Esophagus squamous epithelium (tissue), 5 donors: ENCODE results near the gene WRAP73. TPM values are rescaled to one million over a fixed set of nuclear protein-coding genes. Genes with fewer than 3 reads are reported as not detected.

Experiments
- DNase-seq: peaks from one replicate; lab custom pipeline; 2025; lab: John Stamatoyannopoulos, UW
- H3K27ac ChIP-seq, 4 donors: fragments of 200-600 bp; sonication (generic); one replicate each; pipeline ENCODE4 v1.5.1; 2016 to 2019; ENCODE audit warnings: mild to moderate bottlenecking in 1 of 4
- H3K27me3 ChIP-seq, 4 donors: fragments of 200-600 bp; sonication (generic); 1 replicate in 3 of 4; 2 replicates in 1 of 4; pipeline versions ENCODE4 v1.5.1 to v1.6.0; 2017 to 2021; ENCODE audit warnings: antibody characterized with exemption in 1 of 4
- H3K36me3 ChIP-seq, 3 donors: fragments of 200-600 bp; sonication (generic); one replicate each; pipeline ENCODE4 v1.5.1; 2016 to 2019
- H3K4me1 ChIP-seq, 3 donors: fragments of 200-600 bp; sonication (generic); one replicate each; pipeline ENCODE4 v1.5.1; 2017 to 2019
- H3K4me3 ChIP-seq, 4 donors: fragments of 200-600 bp; sonication (generic); 1 replicate in 3 of 4; 2 replicates in 1 of 4; pipeline ENCODE4 v1.5.1; 2016 to 2019; ENCODE audit warnings: mild to moderate bottlenecking in 2 of 4, moderate library complexity in 1 of 4
- H3K9me3 ChIP-seq, 3 donors: fragments of 200-600 bp; sonication (generic); one replicate each; pipeline ENCODE4 v1.5.1; 2016 to 2019
- CTCF ChIP-seq, 6 experiments: fragments of 450-650 bp in 4 of 6; fragments of 200-600 bp in 2 of 6; sonication (generic) in 2 of 6; IDR thresholded peaks; one replicate each; pipeline ENCODE4 v1.5.1; 2016 to 2019; ENCODE audit warnings: antibody characterized with exemption in 6 of 6, mild to moderate bottlenecking in 4 of 6, moderate library complexity in 4 of 6
- POLR2A ChIP-seq, 4 donors: fragments of 450-650 bp; IDR thresholded peaks; one replicate each; pipeline ENCODE4 v1.6.1; 2017; ENCODE audit warnings: antibody characterized with exemption in 4 of 4, mild to moderate bottlenecking in 4 of 4, moderate library complexity in 3 of 4
- WGBS, 2 donors: methylation state at CpG; one replicate each; pipeline ENCODE4 v1.1.5; 2018; 5-methylcytosine and 5-hydroxymethylcytosine counted together
- intact Hi-C: fragments of 100-400 bp; cut with DNase I; formaldehyde crosslinking; loops from one replicate; pipeline ENCODE4 v1.15.0; 2022
- total RNA-seq, 4 donors: library from RNA; depleted of rRNA; stranded (reverse); fragments of >200 nt; gene quantifications; one replicate each; pipeline ENCODE4 v1.1.0, GENCODE V29; 2016
- donor health status: DM: yes; HTN: yes; CAD: no.

Gene WRAP73
- total RNA-seq, 4 donors from 2014 or later, result 7.6 to 17.2 (median 11.8) TPM

GRCh38 chr1:3645247-3645646 is 4.7 kb downstream of the WRAP73 start:
- H3K27me3 ChIP-seq, result peaks cover 0 to 3% (median under 1%) of the 10 kb centered on the region in 4 donors
- 97 to 98% methylated on average over 17 to 27 of the region's 43 CpGs for WGBS, 2 donors
- intact Hi-C loops, result no loop called here
- H3K27ac ChIP-seq, result no peak overlapping the region
- no peak overlapping the region for H3K4me3 ChIP-seq
- DNase-seq, result no peak
- peaks cover under 1 to 70% (median 16%) of the 10 kb centered on the region in 3 donors for H3K36me3 ChIP-seq
- no peaks in the 10 kb centered on the region for H3K9me3 ChIP-seq
- TF ChIP-seq CTCF (IDR thresholded peaks at IDR 0.05) (no peak), POLR2A (IDR thresholded peaks at IDR 0.05) (no peak)
- H3K4me1 ChIP-seq, result peaks cover 7 to 22% (median 10%) of the 10 kb centered on the region in 3 donors

DNA sequence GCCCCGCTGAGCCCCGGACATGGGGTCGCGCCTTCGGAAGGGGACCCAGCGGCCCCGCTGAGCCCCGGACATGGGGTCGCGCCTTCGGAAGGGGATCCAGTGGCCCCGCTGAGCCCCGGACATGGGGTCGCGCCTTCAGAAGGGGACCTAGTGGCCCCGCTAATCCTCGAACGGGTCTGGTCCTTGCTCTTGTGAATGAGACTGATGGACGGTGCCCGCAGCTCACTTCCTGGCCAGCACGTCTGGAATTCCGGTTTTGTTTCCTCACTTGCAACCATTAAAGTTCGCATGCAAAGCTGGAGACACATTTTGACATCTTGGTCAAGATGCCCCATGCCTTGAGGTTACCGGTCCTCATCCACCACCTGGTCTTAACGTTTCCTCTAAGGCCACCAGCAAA is 5.6 kb downstream of the WRAP73 start:
- intact Hi-C loops, result no loop called here
- H3K36me3 ChIP-seq, result peaks cover 8 to 80% (median 16%) of the 10 kb centered on the region in 3 donors
- 84 to 86% methylated on average over 6 to 10 of the region's 25 CpGs for WGBS, 2 donors
- H3K4me1 ChIP-seq, result peaks cover 4 to 16% (median 5%) of the 10 kb centered on the region in 3 donors
- no peaks in the 10 kb centered on the region for H3K27me3 ChIP-seq
- H3K4me3 ChIP-seq, result no peak overlapping the region
- H3K27ac ChIP-seq, result no peak overlapping the region
- no peak for TF ChIP-seq POLR2A (IDR thresholded peaks at IDR 0.05)
- no peak for TF ChIP-seq CTCF (IDR thresholded peaks at IDR 0.05)
- no peaks in the 10 kb centered on the region for H3K9me3 ChIP-seq
- no peak for DNase-seq

DNA sequence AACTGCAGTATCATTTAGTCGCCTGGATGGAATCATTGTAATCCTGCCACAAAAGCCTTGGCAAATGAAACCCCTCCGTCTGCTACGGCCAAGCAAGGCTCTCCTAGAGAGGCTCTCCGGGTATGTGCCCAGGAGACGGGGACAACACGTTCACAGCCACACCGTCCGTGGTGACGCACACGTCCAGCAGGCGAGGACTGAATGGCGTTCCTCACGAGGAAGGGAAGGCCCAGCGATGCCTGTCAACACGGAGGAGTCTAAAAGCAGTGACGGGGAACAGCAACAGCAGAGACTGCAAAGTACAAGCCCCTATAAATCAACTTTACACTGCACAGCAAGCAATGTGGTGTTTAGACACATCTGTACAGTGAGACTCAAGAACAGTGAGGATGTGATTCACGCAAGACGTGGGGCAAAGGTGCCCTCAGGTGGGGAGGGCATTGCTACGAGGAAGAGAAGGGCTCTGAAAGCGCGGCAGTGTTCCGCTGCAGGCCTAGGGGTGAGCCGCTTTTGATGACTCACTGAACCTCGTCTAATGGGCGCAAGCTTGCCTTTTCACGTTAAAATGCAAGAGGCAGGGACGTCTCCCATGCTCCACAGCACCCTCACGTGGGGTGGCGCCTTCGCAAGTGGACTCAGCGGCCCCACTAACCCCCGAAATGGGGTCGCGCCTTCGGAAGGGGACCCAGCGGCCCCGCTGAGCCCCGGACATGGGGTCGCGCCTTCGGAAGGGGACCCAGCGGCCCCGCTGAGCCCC is 6.8 kb downstream of the WRAP73 start:
- Histone ChIP-seq H3K4me3 (no peak overlapping the region), H3K9me3 (no peaks in the 10 kb centered on the region), H3K27me3 (no peaks in the 10 kb centered on the region), H3K27ac (no peak overlapping the region), H3K4me1 (peaks cover 0 to 4% (median 0%) of the 10 kb centered on the region in 3 donors), H3K36me3 (peaks cover 8 to 92% (median 21%) of the 10 kb centered on the region in 3 donors)
- DNase-seq, result no peak
- 86 to 95% methylated on average over 16 to 20 of the region's 43 CpGs for WGBS, 2 donors
- intact Hi-C loops, result no loop called here
- no peak for TF ChIP-seq CTCF (IDR thresholded peaks at IDR 0.05)
- TF ChIP-seq POLR2A (IDR thresholded peaks at IDR 0.05), result no peak

DNA sequence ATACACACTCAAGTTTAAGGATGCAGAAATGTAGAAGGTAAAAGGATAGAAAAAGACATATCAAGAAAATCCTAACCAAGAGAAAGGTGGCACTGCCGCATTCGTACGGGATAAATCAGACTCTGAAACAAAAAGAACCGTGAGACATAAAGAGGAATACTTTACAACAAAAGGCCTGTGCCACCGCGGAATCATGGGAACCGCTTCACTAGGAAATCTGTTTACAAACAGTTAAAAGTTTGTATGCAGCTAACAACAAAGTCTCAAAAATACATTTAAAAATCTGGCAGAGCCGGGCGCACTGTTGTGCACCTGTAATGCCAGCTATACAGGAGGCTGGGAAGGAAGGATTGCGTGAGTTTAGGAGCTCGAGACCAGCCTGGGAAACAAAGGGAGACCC is 8.1 kb downstream of the WRAP73 start:
- 93 to 98% methylated on average over 11 of the region's 11 CpGs for WGBS, 2 donors
- no peak overlapping the region for H3K4me3 ChIP-seq
- no peaks in the 10 kb centered on the region for H3K27me3 ChIP-seq
- TF ChIP-seq CTCF (IDR thresholded peaks at IDR 0.05) (no peak), POLR2A (IDR thresholded peaks at IDR 0.05) (no peak)
- intact Hi-C loops, result no loop called here
- no peaks in the 10 kb centered on the region for H3K9me3 ChIP-seq
- peaks cover 16 to 93% (median 17%) of the 10 kb centered on the region in 3 donors for H3K36me3 ChIP-seq
- no peak for DNase-seq
- H3K27ac ChIP-seq, result no peak overlapping the region
- H3K4me1 ChIP-seq, result no peaks in the 10 kb centered on the region

GRCh38 chr1:3641046-3641760 is 8.7 kb downstream of the WRAP73 start:
- no peaks in the 10 kb centered on the region for H3K27me3 ChIP-seq
- TF ChIP-seq CTCF (IDR thresholded peaks at IDR 0.05) (no peak), POLR2A (IDR thresholded peaks at IDR 0.05) (no peak)
- no peak for DNase-seq
- no peak overlapping the region for H3K4me3 ChIP-seq
- peaks cover 16 to 93% (median 21%) of the 10 kb centered on the region in 3 donors for H3K36me3 ChIP-seq
- no peaks in the 10 kb centered on the region for H3K4me1 ChIP-seq
- no peak overlapping the region for H3K27ac ChIP-seq
- WGBS, 2 donors, result 94% methylated on average over 15 of the region's 26 CpGs
- intact Hi-C loops, result no loop called here
- H3K9me3 ChIP-seq, result no peaks in the 10 kb centered on the region
